Liver (tissue), 3 donors: ENCODE data around the gene SLC7A14.

Experiments used
- ATF3 ChIP-seq: IDR thresholded peaks from 2 replicates; pipeline ENCODE4 v1.6.1; 2016; ENCODE audit warnings: antibody characterized with exemption
- CTCF ChIP-seq: fragments of 150-350 bp; IDR thresholded peaks from 2 replicates; pipeline ENCODE4 v1.5.1; 2017; ENCODE audit warnings: improper control_type of control experiment, low read depth, low read length; ENCODE audit not compliant: missing input control
- EGR1 ChIP-seq, 2 donors: IDR thresholded peaks; 2 replicates each; pipeline ENCODE4 v1.6.1; 2016 to 2018; ENCODE audit warnings: antibody characterized with exemption in 2 of 2, low read depth in 2 of 2
- GABPA ChIP-seq, 2 donors: IDR thresholded peaks in 1 of 2; conservative IDR thresholded peaks in 1 of 2; 2 replicates each; pipeline ENCODE4 v1.6.1; 2016; ENCODE audit warnings: antibody characterized with exemption in 2 of 2, mild to moderate bottlenecking in 1 of 2, moderate library complexity in 1 of 2
- JUND ChIP-seq, 2 donors: IDR thresholded peaks; 2 replicates each; pipeline ENCODE4 v1.6.1; 2016; ENCODE audit warnings: antibody characterized with exemption in 2 of 2
- RAD21 ChIP-seq, 2 donors: IDR thresholded peaks; 2 replicates each; pipeline ENCODE4 v1.6.1; 2016; ENCODE audit warnings: antibody characterized with exemption in 2 of 2, mild to moderate bottlenecking in 2 of 2
- REST ChIP-seq: IDR thresholded peaks from 2 replicates; pipeline ENCODE4 v1.6.1; 2016; ENCODE audit warnings: antibody characterized with exemption, mild to moderate bottlenecking
- RXRA ChIP-seq, 2 donors: IDR thresholded peaks; 2 replicates each; pipeline ENCODE4 v1.6.1; 2017 to 2018; ENCODE audit warnings: antibody characterized with exemption in 2 of 2, mild to moderate bottlenecking in 1 of 2
- SP1 ChIP-seq: IDR thresholded peaks from 2 replicates; pipeline ENCODE4 v1.6.1; 2018; ENCODE audit warnings: antibody characterized with exemption, mild to moderate bottlenecking
- TAF1 ChIP-seq: conservative IDR thresholded peaks from 2 replicates; pipeline ENCODE4 v1.6.1; 2016; ENCODE audit warnings: antibody characterized with exemption, mild to moderate bottlenecking
- YY1 ChIP-seq: IDR thresholded peaks from 2 replicates; pipeline ENCODE4 v1.6.1; 2016; ENCODE audit warnings: antibody characterized with exemption, mild to moderate bottlenecking
- ZBTB33 ChIP-seq: IDR thresholded peaks from 2 replicates; pipeline ENCODE4 v1.6.1; 2016; ENCODE audit warnings: antibody characterized with exemption
- donor health status: healthy.
- donor health status: healthy.

- no peak for TF ChIP-seq TAF1
- TF ChIP-seq REST: no peak
- TF ChIP-seq ZBTB33: no peak
- no peak for TF ChIP-seq CTCF
- TF ChIP-seq YY1: no peak
- no peak for TF ChIP-seq RAD21 (IDR thresholded peaks at IDR 0.05)
- no peak for TF ChIP-seq SP1
- TF ChIP-seq EGR1 (IDR thresholded peaks at IDR 0.05; ENCODE audit: low read depth in 2 of 2): no peak
- TF ChIP-seq RXRA (IDR thresholded peaks at IDR 0.05): no peak
- no peak for TF ChIP-seq JUND (IDR thresholded peaks at IDR 0.05)
- no peak for TF ChIP-seq ATF3
- no peak for TF ChIP-seq GABPA (IDR thresholded peaks at IDR 0.05 in 1 of 2, conservative IDR thresholded peaks at IDR 0.05 in 1 of 2)
Observed at GRCh38 chr3:170565495-170565894, 20.4 kb downstream of the SLC7A14 start.
